Ovary (tissue), 9 donors: Measurements from ENCODE around the gene ATP10D. TPM values are rescaled to one million over a fixed set of nuclear protein-coding genes. Genes with fewer than 3 reads are reported as not detected.

Source experiments
- DNase-seq, 5 donors: peaks; one replicate each; pipeline ENCODE4 v3.0.0-alpha.2; 2019 to 2020
- H3K27ac ChIP-seq, 2 donors: fragments of 200-600 bp; one replicate each; pipeline versions ENCODE4 v1.5.1 to v1.8.0; 2019 to 2022
- H3K27me3 ChIP-seq: fragments of 200-600 bp; one replicate; pipeline ENCODE4 v1.8.0; 2022
- H3K36me3 ChIP-seq: fragments of 200-600 bp; sonication (generic); one replicate; pipeline ENCODE4 v1.5.1; 2019
- H3K4me1 ChIP-seq: one replicate; pipeline ENCODE4 v1.8.1; 2013; ENCODE audit warnings: mild to moderate bottlenecking, moderate library complexity; ENCODE audit not compliant: insufficient read depth
- H3K4me3 ChIP-seq: fragments of 200-600 bp; sonication (generic); one replicate; pipeline ENCODE4 v1.5.1; 2017
- H3K9me3 ChIP-seq, 2 donors: fragments of 200-600 bp in 1 of 2; sonication (generic) in 1 of 2; one replicate each; pipeline versions ENCODE4 v1.5.1 to v1.8.1; 2013 to 2019; ENCODE audit warnings: mild to moderate bottlenecking in 1 of 2, moderate library complexity in 1 of 2
- EP300 ChIP-seq: sonication (generic); formaldehyde crosslinking; IDR thresholded peaks from one replicate; pipeline ENCODE4 v1.6.1; 2017; ENCODE audit warnings: antibody characterized with exemption
- POLR2A ChIP-seq: fragments of 450-650 bp; IDR thresholded peaks from one replicate; pipeline ENCODE4 v1.6.1; 2017; ENCODE audit warnings: antibody characterized with exemption, mild to moderate bottlenecking, moderate library complexity
- WGBS, 3 donors: extraction: QIAGEN DNeasy Blood & Tissue Kit in 1 of 3; methylation state at CpG; one replicate each; pipeline versions ENCODE4 v1.1.5 to v1.1.7; 2013 to 2017; 5-methylcytosine and 5-hydroxymethylcytosine counted together
- intact Hi-C, 4 donors: fragments of 100-400 bp; cut with DNase I; formaldehyde crosslinking; loops; one replicate each; pipeline versions ENCODE4 v1.11.0 to v1.15.1; 2022 to 2023
- polyA plus RNA-seq, 2 donors: library from polyadenylated mRNA; stranded (reverse); fragments of 200-250 nt in 1 of 2; fragments of 350-450 nt in 1 of 2; fragmentation: Illumina TruSeq in 1 of 2; extraction: RNeasy Lipid Tissue Mini Kit (QIAGEN cat#74804) in 1 of 2; gene quantifications; one replicate each; pipeline ENCODE4 v1.2.3, GENCODE V29; 2013 to 2014
- total RNA-seq, 7 donors: library from RNA; depleted of rRNA in 2 of 7; stranded (reverse); fragments of >200 nt in 2 of 7; fragmentation: NEBNext Ultra II Directional in 3 of 7; extraction: Animal tissue kit (Norgen Biotek cat#: 25700) in 3 of 7; gene quantifications; one replicate each; pipeline versions ENCODE4 v1.1.0 to v1.2.4, GENCODE V29; 2016 to 2023
- TF ChIP-seq, protein P1 (sequence below), 3 donors: fragments of 450-650 bp in 2 of 3; fragments of 200-600 bp in 1 of 3; IDR thresholded peaks; one replicate each; pipeline versions ENCODE4 v1.5.1 to v1.8.0; 2016 to 2022; ENCODE audit warnings: antibody characterized with exemption in 3 of 3, mild to moderate bottlenecking in 1 of 3
- donor health status: DM: no; HTN: no; CAD: no; lungs with moderate emphysema.
- donor health status: DM: no; HTN: no; CAD: no.
- donor health status: Bipolar disorder and iron deficiency.
- donor health status: DM: yes; HTN: yes; CAD: no.
- donor health status: DM: no; HTN: no; CAD: no.
- donor health status: DM: yes; HTN: yes; CAD: no.

The ATP10D gene
- total and polyA plus RNA-seq, 9 donors = 8.2 to 27.8 (median 19.6) TPM

DNA sequence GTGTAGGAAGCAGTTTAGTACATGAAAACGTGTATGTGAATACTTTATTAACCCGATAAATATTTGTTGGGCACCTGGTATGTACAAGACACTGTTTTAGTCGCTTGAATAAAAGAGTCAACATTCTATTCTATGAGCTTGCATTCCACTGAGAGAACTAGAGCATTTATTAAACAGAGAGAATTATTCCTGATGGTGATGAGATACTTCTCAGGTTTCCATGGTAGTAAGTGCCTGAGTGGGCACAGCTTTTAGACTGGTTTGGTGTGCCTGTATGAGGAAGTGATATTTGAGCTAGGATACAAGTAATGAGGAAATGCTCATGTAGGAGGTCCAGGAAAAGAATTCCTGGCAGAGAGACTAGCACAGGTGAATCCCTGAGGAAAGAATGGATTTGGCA, 94.2 kb downstream of the ATP10D start:
- intact Hi-C loops = no loop called here
- Histone ChIP-seq H3K4me3 (no peak overlapping the region), H3K4me1 (no peaks in the 10 kb centered on the region), H3K27me3 (no peaks in the 10 kb centered on the region), H3K27ac (no peak overlapping the region), H3K9me3 (no peaks in the 10 kb centered on the region), H3K36me3 (no peaks in the 10 kb centered on the region)
- no peak for DNase-seq
- TF ChIP-seq, protein P1, sequence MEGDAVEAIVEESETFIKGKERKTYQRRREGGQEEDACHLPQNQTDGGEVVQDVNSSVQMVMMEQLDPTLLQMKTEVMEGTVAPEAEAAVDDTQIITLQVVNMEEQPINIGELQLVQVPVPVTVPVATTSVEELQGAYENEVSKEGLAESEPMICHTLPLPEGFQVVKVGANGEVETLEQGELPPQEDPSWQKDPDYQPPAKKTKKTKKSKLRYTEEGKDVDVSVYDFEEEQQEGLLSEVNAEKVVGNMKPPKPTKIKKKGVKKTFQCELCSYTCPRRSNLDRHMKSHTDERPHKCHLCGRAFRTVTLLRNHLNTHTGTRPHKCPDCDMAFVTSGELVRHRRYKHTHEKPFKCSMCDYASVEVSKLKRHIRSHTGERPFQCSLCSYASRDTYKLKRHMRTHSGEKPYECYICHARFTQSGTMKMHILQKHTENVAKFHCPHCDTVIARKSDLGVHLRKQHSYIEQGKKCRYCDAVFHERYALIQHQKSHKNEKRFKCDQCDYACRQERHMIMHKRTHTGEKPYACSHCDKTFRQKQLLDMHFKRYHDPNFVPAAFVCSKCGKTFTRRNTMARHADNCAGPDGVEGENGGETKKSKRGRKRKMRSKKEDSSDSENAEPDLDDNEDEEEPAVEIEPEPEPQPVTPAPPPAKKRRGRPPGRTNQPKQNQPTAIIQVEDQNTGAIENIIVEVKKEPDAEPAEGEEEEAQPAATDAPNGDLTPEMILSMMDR (IDR thresholded peaks at IDR 0.05) = no peak
- TF ChIP-seq POLR2A (no peak), EP300 (no peak)
- WGBS, 3 donors = 87 to 90% (median 90%) methylated on average over 3 of the region's 3 CpGs

DNA sequence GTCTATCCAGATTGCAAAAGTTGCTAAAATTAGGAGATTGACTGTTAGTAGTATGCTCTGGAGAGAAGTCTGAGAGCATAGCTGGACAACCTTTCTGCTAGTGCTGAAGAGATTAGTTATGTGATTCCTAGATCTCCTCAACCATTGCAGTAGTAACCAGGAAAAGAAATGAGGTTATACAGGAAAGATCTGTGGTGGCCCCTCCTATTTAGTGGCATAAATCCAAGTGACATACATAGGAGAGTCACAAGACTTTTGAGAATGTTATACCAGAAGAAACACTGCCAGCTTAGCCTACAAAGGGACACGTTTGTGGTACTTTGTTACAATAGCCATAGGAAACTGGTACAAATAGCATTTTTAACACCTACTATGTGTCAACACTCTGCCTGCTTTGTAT, 105.2 kb downstream of the ATP10D start:
- DNase-seq = no peak
- TF ChIP-seq EP300 (no peak), POLR2A (no peak)
- TF ChIP-seq, protein P1 (IDR thresholded peaks at IDR 0.05) = no peak
- Histone ChIP-seq H3K9me3 (peaks cover 0 to 7% of the 10 kb centered on the region in 2 donors), H3K36me3 (no peaks in the 10 kb centered on the region), H3K4me1 (no peaks in the 10 kb centered on the region), H3K27ac (no peak overlapping the region), H3K27me3 (no peaks in the 10 kb centered on the region), H3K4me3 (no peak overlapping the region)
- intact Hi-C loops = no loop called here
- 0 to 89% (median 53%) methylated on average over 1 of the region's 1 CpG for WGBS, 3 donors

DNA sequence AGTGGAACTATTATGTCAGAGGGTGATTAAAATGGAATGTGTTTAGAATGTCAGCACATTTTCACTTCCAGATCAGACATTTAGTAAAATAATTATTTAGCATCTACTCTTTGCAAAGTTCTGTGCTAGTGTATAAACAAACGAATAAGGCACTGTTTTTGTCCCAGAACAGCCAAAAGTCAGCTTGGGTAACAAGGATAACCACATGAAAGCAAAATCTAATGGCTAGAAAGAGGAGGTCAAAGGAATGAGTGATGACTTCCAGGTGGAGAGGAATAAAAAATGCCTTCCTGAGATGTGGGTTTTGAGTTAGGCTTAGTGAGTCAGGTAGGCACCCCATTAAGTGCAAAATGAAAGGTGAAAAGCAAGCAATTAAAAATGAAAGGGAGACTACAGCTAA, 112.6 kb downstream of the ATP10D start:
- no peak overlapping the region for H3K4me3 ChIP-seq
- intact Hi-C loops = no loop called here
- H3K27me3 ChIP-seq = no peaks in the 10 kb centered on the region
- no peak for DNase-seq
- H3K4me1 ChIP-seq = no peaks in the 10 kb centered on the region
- no peak for TF ChIP-seq EP300
- TF ChIP-seq, protein P1 (IDR thresholded peaks at IDR 0.05) = no peak
- no peak for TF ChIP-seq POLR2A
- no peaks in the 10 kb centered on the region for H3K36me3 ChIP-seq
- WGBS, 3 donors = 32 to 50% (median 41%) methylated on average over 1 of the region's 1 CpG
- no peaks in the 10 kb centered on the region for H3K9me3 ChIP-seq
- H3K27ac ChIP-seq = no peak overlapping the region

DNA sequence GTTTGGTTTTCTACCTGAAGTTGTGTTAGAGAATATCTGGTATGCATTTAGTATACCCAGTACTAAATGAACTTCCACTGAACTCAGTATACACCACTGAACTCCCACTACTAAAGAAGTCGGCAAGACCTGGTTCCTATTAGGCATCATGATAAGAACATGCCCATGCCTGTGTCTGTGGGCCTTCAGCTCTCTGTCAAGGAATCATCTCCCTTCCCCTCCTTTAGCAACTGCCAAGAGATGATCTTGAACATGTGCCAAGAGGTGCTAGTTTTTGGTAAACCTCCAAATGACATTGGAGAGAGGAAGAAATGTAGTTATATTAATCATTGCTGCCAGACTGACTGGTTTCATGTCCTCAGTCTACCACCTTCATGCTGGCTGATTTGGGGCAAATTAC, 113.2 kb downstream of the ATP10D start:
- Histone ChIP-seq H3K4me1 (no peaks in the 10 kb centered on the region), H3K4me3 (no peak overlapping the region), H3K36me3 (no peaks in the 10 kb centered on the region), H3K27ac (no peak overlapping the region), H3K9me3 (no peaks in the 10 kb centered on the region), H3K27me3 (no peaks in the 10 kb centered on the region)
- 19 to 38% (median 38%) methylated on average over 1 of the region's 1 CpG for WGBS, 3 donors
- TF ChIP-seq POLR2A = no peak
- TF ChIP-seq EP300 = no peak
- TF ChIP-seq, protein P1 (IDR thresholded peaks at IDR 0.05) = no peak
- DNase-seq = no peak
- intact Hi-C loops = no loop called here

DNA sequence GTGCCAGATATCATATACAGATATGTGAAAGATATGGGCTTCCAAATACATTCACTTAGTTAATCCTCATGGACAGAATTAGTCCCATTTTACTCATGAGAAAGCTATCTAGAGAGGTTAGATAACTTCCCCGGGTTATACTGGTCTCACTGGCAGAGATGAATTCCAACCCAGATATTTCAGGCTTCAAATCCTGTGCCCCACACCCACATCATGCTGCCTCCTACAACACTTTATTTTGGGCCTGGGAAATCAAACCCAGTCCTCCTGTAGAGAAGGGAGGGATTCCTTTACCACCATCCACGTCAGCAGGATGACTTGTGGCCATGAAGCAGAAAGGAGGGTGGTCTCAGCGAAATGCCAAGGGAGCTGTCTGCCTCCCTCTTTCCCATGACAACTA, 113.8 kb downstream of the ATP10D start:
- Histone ChIP-seq H3K27me3 (no peaks in the 10 kb centered on the region), H3K9me3 (no peaks in the 10 kb centered on the region), H3K4me1 (no peaks in the 10 kb centered on the region), H3K36me3 (no peaks in the 10 kb centered on the region), H3K27ac (no peak overlapping the region), H3K4me3 (no peak overlapping the region)
- intact Hi-C loops = no loop called here
- WGBS, 3 donors = 80 to 92% (median 82%) methylated on average over 3 of the region's 3 CpGs
- DNase-seq = no peak
- no peak for TF ChIP-seq EP300
- TF ChIP-seq, protein P1 (IDR thresholded peaks at IDR 0.05) = no peak
- no peak for TF ChIP-seq POLR2A
